WERI-Rb-1 (cell line): ENCODE results near the gene SEC62.
"Not testable (repeated sequence)": the region's sequence is repeated elsewhere in the genome, so short reads cannot be mapped to it uniquely, and the experiment has no call there.

Experiments
- DNase-seq: peaks from one replicate; pipeline ENCODE4 v3.0.0-alpha.2; 2020
- H3K27ac ChIP-seq: fragments of 250-450 bp; sonication (Bioruptor Pico); 2 replicates; pipeline ENCODE4 v1.5.1; 2020; ENCODE audit warnings: mild to moderate bottlenecking, moderate library complexity
- H3K27me3 ChIP-seq: fragments of 250-450 bp; sonication (Bioruptor Pico); 2 replicates; pipeline ENCODE4 v1.5.1; 2021; ENCODE audit warnings: mild to moderate bottlenecking, low read depth, moderate library complexity; ENCODE audit not compliant: insufficient read depth, severe bottlenecking
- H3K36me3 ChIP-seq: fragments of 250-450 bp; sonication (Bioruptor Pico); 2 replicates; pipeline ENCODE4 v1.5.1; 2020; ENCODE audit warnings: mild to moderate bottlenecking, moderate library complexity
- H3K4me3 ChIP-seq: 2 replicates; pipeline ENCODE4 v1.5.1; 2011; ENCODE audit warnings: low read depth, mild to moderate bottlenecking, control low read depth, low read length
- H3K9me3 ChIP-seq: fragments of 250-450 bp; sonication (Bioruptor Pico); 2 replicates; pipeline ENCODE4 v1.5.1; 2021; ENCODE audit warnings: mild to moderate bottlenecking, moderate library complexity; ENCODE audit not compliant: severe bottlenecking
- CTCF ChIP-seq: IDR thresholded peaks from 2 replicates; pipeline ENCODE4 v1.5.1; 2011; ENCODE audit warnings: low read depth, mild to moderate bottlenecking, control low read depth, inconsistent platforms, low read length

SEC62 gene

GRCh38 chr3:170010498-170010897 lies 43.9 kb downstream of the SEC62 start:
- no peak for TF ChIP-seq CTCF
- no peak for DNase-seq

GRCh38 chr3:170012683-170013400 lies 46.2 kb downstream of the SEC62 start:
- H3K36me3 ChIP-seq = no peaks in the 10 kb centered on the region
- peak overlapping the region; percentile 75 for H3K27ac ChIP-seq

More at GRCh38 chr3:170010498-170010897, 43.9 kb downstream of the SEC62 start:
- no peaks in the 10 kb centered on the region for H3K9me3 ChIP-seq
- H3K4me3 ChIP-seq = no peak overlapping the region
- H3K27me3 ChIP-seq = no peaks in the 10 kb centered on the region
- H3K36me3 ChIP-seq = no peaks in the 10 kb centered on the region
- no peak overlapping the region for H3K27ac ChIP-seq

GRCh38 chr3:170016057-170016456 lies 49.5 kb downstream of the SEC62 start:
- DNase-seq = no peak
- H3K36me3 ChIP-seq = no peaks in the 10 kb centered on the region
- H3K27ac ChIP-seq = no peak overlapping the region
- no peak overlapping the region for H3K4me3 ChIP-seq
- no peak for TF ChIP-seq CTCF
- H3K27me3 ChIP-seq = no peaks in the 10 kb centered on the region
- no peaks in the 10 kb centered on the region for H3K9me3 ChIP-seq

More at GRCh38 chr3:170012683-170013400, 46.2 kb downstream of the SEC62 start:
- DNase-seq = peak; percentile 38
- Histone ChIP-seq H3K27me3 (no peaks in the 10 kb centered on the region), H3K9me3 (no peaks in the 10 kb centered on the region), H3K4me3 (peak overlapping the region; percentile 43)
- no peak for TF ChIP-seq CTCF

DNA sequence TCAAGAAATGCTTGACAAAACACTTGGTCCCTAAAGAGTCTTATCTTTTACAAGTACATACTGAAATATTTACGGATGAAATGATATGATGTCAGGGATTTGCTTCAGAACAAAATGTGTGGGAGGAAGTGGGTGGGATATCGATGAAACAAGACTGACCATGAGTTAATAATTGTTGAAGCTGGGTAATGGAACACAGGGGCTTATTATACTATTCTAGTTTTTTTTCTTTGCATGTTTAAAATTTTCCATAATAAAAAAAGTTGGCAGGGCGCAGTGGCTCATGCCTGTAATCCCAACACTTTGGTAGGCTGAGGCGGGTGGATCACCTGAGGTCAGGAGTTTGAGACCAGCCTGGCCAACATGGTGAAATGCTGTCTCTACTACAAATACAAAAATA lies 52.7 kb downstream of the SEC62 start:
- not testable (repeated sequence) for H3K9me3 ChIP-seq, H3K27me3 ChIP-seq, H3K4me3 ChIP-seq, H3K27ac ChIP-seq, H3K36me3 ChIP-seq, DNase-seq

DNA sequence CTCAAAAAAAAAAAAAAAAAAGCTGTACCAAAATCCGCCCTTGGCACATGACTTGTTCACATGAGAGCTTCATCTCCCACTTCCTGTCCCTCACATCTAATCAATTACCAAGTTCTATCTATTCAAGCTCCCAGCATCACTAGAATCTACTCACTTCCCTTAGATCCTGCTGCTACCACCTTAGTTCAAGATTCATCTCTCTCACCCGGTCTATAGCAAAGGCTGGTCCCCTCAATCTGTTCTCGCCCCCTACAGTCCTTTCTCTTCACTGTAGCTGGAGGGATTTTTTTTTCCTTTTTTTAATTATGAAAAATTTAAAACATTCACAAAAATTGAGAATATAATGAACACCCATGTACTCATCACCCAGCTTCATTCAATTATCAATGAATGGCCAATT lies 54.5 kb downstream of the SEC62 start:
- H3K36me3 ChIP-seq = no peaks in the 10 kb centered on the region
- no peaks in the 10 kb centered on the region for H3K9me3 ChIP-seq
- no peaks in the 10 kb centered on the region for H3K27me3 ChIP-seq
- no peak for TF ChIP-seq CTCF
- no peak overlapping the region for H3K27ac ChIP-seq
- no peak for DNase-seq
- H3K4me3 ChIP-seq = no peak overlapping the region

DNA sequence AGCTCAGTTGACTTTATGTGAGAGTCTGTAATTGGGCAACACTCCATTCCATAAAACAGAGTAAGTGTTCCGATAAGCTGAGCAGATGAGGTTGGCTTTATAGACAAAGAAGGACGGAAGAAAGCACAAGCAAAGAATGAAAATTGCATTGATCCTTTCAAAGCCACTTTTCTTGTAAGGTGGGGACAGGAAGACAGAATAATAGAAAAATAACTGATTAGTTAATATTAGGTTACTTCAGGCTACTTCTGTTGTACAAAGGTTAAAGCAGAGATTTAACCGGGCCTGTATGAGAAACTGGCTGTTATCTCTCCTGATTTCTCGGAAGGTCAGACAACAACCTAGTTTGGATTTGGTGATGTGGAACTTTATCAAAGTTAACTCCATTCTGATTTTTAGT lies 55.7 kb downstream of the SEC62 start:
- no peaks in the 10 kb centered on the region for H3K27me3 ChIP-seq

More for the DNA sequence above, 55.7 kb downstream of the SEC62 start:
- Histone ChIP-seq H3K36me3 (no peaks in the 10 kb centered on the region), H3K4me3 (no peak overlapping the region), H3K9me3 (no peaks in the 10 kb centered on the region), H3K27ac (no peak overlapping the region)
- no peak for TF ChIP-seq CTCF
- no peak for DNase-seq
